Esophagus (tissue), 2 donors: ENCODE measurements around the gene FGF1. TPM values are rescaled to one million over a fixed set of nuclear protein-coding genes. Genes with fewer than 3 reads are reported as not detected.

Source experiments
- H3K27ac ChIP-seq, 2 donors: one replicate each; pipeline ENCODE4 v1.5.1; 2013; ENCODE audit warnings: low read depth in 2 of 2, mild to moderate bottlenecking in 2 of 2, inconsistent platforms in 1 of 2, low read length in 1 of 2, moderate library complexity in 1 of 2
- H3K27me3 ChIP-seq, 2 donors: one replicate each; pipeline ENCODE4 v1.6.1; 2013; ENCODE audit warnings: low read length in 2 of 2, control low read depth in 1 of 2, mild to moderate bottlenecking in 1 of 2; ENCODE audit not compliant: insufficient read depth in 2 of 2, control insufficient read depth in 1 of 2
- H3K36me3 ChIP-seq, 2 donors: one replicate each; pipeline ENCODE4 v1.6.1; 2013; ENCODE audit warnings: low read length in 1 of 2; ENCODE audit not compliant: control insufficient read depth in 2 of 2, insufficient read depth in 2 of 2
- H3K4me1 ChIP-seq, 2 donors: one replicate each; pipeline ENCODE4 v1.6.1; 2013; ENCODE audit warnings: low read length in 1 of 2; ENCODE audit not compliant: control insufficient read depth in 2 of 2, insufficient read depth in 2 of 2
- H3K4me3 ChIP-seq, 2 donors: one replicate each; pipeline ENCODE4 v1.5.1; 2013; ENCODE audit warnings: low read length in 2 of 2, mild to moderate bottlenecking in 2 of 2, low read depth in 1 of 2, moderate library complexity in 1 of 2
- H3K9me3 ChIP-seq, 2 donors: one replicate each; pipeline ENCODE4 v1.6.1; 2013; ENCODE audit warnings: mild to moderate bottlenecking in 2 of 2, low read depth in 1 of 2, low read length in 1 of 2, moderate library complexity in 1 of 2; ENCODE audit not compliant: control insufficient read depth in 2 of 2, insufficient read depth in 1 of 2
- WGBS, 2 donors: extraction: QIAGEN DNeasy Blood & Tissue Kit; methylation state at CpG; one replicate each; pipeline ENCODE4 v1.1.7; 2013; 5-methylcytosine and 5-hydroxymethylcytosine counted together
- polyA plus RNA-seq, 2 donors: library from polyadenylated mRNA; stranded (reverse); fragments of 200-250 nt; gene quantifications; one replicate each; pipeline ENCODE4 v1.2.3, GENCODE V29; 2013
- donor health status: healthy with polysubstance abuse.
- donor health status: Bipolar disorder and iron deficiency.

Gene FGF1
- polyA plus RNA-seq, 2 donors = 0.56 to 0.57 TPM

DNA sequence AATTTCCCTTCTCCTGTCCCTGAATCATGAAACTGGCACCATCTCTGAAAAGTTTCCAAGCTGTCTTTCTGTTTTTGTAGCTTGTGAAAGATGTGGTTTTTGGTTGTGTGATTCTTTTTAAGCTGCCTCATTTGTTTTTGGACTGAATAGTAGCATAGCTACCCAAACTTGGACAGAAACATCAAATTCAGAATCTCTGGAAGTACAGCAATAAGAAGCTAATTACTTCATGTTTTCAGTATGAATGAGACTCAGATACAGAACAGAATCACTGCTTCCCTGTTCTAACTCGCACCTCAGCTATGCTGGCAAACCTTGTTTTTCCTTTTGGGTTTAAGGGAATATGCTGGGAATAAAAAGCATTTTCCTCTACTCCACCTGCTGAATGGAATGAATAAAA lies 101.0 kb downstream of the FGF1 start:
- Histone ChIP-seq H3K9me3 (no peaks in the 10 kb centered on the region), H3K27ac (no peak overlapping the region), H3K4me1 (no peaks in the 10 kb centered on the region), H3K27me3 (no peaks in the 10 kb centered on the region), H3K4me3 (no peak overlapping the region), H3K36me3 (no peaks in the 10 kb centered on the region)
- WGBS, 2 donors = 30 to 34% methylated on average over 1 of the region's 1 CpG

DNA sequence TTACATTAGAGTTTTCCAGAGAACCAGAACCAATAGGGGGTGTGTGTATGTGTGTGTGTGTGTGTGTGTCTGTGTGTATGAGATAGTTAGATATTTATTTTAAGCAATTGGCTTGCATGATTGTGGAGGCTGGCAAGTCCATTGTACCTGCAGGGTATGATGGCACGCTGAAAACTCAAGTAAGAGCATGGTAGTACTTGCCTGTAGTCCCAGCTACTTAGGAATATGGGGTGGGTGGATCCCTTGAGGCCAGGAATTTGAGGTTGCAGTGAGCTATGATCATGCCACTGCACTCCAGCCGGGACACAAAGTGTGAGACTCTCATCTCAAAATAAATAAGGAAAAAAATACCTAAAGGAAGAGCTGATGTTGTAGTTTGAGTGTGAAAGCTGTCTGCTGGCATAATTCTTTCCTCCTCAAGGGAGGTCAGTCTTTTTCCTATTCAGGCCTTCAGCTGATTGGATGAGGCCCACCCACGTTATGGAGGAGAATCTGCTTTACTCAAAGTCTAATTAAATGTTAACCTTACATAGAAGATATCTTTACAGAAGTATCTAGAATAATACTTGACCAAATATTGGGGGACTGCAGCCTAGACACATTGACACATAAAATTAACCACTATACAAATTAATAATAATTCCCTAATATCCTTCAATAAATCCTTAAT lies 107.6 kb downstream of the FGF1 start:
- H3K9me3 ChIP-seq = no peaks in the 10 kb centered on the region
- WGBS, 2 donors = 47 to 71% methylated on average over 3 of the region's 3 CpGs
- H3K27ac ChIP-seq = no peak overlapping the region
- H3K4me1 ChIP-seq = no peaks in the 10 kb centered on the region
- H3K36me3 ChIP-seq = no peaks in the 10 kb centered on the region
- no peak overlapping the region for H3K4me3 ChIP-seq
- no peaks in the 10 kb centered on the region for H3K27me3 ChIP-seq

DNA sequence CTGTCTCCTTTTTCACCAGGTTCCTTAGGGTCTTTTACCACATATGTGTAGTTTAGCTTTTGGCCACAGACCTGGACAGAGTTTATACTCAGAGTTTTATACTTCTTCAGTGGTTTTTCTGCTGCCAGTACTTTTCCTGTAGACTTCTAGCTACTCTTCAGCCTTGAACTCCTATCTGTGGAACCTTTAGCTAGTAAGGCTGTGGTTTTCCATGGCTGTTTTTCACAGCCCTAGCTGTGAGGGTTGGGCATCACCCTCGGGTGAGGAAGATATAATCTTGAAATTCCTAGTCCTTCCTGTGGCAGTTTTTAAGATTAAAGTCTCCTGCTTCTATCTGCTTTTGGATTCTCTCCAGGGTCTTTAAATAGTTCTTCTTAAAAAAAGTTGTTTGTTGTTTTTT lies 109.1 kb downstream of the FGF1 start:
- WGBS, 2 donors = 37 to 39% methylated on average over 1 of the region's 1 CpG

DNA sequence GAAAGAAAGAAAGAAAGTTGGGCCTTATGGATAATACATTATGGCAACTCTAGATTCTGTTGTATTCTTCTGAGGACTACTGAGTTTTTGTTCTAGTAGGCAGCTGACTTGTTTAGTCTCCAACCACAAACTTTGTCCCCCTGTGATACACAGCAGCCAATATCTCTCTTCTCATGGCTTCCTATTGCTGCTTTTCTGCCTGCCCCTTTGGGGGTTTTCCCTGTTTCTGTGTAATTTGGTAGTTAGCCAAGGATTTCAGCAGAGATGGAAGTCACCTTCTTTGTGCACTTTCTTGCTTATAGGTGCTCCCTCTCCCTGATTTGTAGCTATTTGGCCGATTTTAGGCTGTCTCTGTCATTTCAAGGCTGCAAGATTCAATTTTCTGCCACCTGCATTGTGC lies 109.6 kb downstream of the FGF1 start:
- Histone ChIP-seq H3K27me3 (no peaks in the 10 kb centered on the region), H3K4me1 (no peaks in the 10 kb centered on the region), H3K27ac (no peak overlapping the region), H3K9me3 (no peaks in the 10 kb centered on the region), H3K36me3 (no peaks in the 10 kb centered on the region), H3K4me3 (no peak overlapping the region)
- WGBS, 2 donors = 50 to 76% methylated on average over 1 of the region's 1 CpG

More for the DNA sequence above, 109.1 kb downstream of the FGF1 start:
- Histone ChIP-seq H3K9me3 (no peaks in the 10 kb centered on the region), H3K4me1 (no peaks in the 10 kb centered on the region), H3K36me3 (no peaks in the 10 kb centered on the region), H3K4me3 (no peak overlapping the region), H3K27ac (no peak overlapping the region), H3K27me3 (no peaks in the 10 kb centered on the region)

DNA sequence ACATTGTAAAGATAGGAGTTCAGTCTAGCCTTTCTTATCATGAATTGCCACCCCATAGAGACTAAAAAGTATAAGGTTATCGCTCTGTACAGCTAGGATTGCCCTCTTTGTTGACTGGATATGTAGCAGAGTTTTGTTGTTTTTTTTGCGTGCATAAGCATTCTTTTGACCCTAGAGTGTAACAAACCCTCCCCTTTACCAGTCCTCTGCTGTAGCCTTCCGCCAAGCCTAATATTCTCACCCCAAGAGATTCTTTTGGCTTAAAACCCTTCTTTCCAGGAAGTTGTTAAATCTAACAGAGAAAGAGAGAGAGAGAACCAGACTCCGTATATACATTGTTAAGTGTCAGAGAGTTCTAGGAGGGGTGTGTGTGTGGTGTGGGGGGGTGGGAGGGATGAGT lies 113.9 kb downstream of the FGF1 start:
- H3K36me3 ChIP-seq = no peaks in the 10 kb centered on the region
- H3K4me3 ChIP-seq = no peak overlapping the region
- no peak overlapping the region for H3K27ac ChIP-seq
- H3K27me3 ChIP-seq = no peaks in the 10 kb centered on the region
- H3K9me3 ChIP-seq = no peaks in the 10 kb centered on the region
- H3K4me1 ChIP-seq = no peaks in the 10 kb centered on the region
- 77 to 89% methylated on average over 4 of the region's 4 CpGs for WGBS, 2 donors

DNA sequence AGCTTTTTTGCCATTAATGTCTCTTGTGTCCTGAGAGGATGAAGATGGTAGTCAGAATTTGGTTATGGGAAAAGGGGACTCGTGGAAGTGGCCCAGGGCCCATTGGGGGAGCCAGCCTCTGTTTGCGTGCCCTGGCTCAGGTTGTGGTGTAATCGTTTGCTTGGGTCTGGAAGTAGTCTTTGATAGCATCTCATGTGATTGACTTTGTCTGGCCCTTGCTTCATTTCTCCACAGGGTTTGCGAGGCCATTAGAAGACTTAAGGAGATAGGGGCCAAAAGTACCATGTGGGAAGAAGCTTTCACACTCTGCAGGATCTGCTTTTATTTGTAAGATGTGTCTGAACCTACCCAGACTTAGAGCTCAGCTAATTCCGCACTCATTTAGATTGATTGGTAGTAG lies 114.5 kb downstream of the FGF1 start:
- no peaks in the 10 kb centered on the region for H3K27me3 ChIP-seq
- WGBS, 2 donors = 85 to 86% methylated on average over 5 of the region's 5 CpGs
- H3K27ac ChIP-seq = no peak overlapping the region
- H3K36me3 ChIP-seq = no peaks in the 10 kb centered on the region
- no peaks in the 10 kb centered on the region for H3K9me3 ChIP-seq
- no peaks in the 10 kb centered on the region for H3K4me1 ChIP-seq
- no peak overlapping the region for H3K4me3 ChIP-seq

DNA sequence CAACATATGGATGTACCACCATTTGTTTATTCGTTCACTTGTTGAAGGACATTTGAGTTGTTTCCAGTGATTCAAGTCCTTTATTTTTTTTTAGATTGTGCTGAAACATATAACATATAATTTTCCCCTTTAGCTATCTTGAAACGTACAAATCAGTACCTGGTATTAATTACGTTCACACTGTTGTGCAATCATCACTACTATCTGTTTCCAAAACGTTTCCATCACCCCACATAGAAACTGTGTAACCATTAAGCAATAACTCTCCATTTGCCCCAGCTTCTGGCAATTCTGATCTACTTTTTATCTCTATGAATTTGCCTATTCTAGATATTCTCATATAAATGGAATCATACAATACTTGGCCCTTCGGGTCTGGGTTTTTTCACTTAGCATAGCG lies 116.0 kb downstream of the FGF1 start:
- 73 to 79% methylated on average over 6 of the region's 6 CpGs for WGBS, 2 donors
- Histone ChIP-seq H3K4me1 (no peaks in the 10 kb centered on the region), H3K27me3 (no peaks in the 10 kb centered on the region), H3K4me3 (no peak overlapping the region), H3K9me3 (no peaks in the 10 kb centered on the region), H3K27ac (no peak overlapping the region), H3K36me3 (no peaks in the 10 kb centered on the region)

DNA sequence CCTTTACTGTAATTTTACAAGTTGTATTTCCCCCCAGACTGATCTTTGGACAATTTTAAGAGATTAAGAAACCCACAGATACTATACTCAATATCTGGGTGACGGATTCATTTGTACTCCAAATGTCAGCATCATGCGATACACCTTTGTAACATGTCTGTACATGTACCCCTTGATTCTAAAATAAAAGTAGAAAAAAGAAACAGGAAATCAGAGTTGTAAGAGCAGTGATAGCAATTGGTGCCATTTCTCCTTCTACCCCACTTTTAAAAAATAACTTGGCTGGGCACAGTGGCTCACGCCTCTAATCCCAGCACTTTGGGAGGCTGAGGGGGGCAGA lies 116.9 kb downstream of the FGF1 start:
- no peaks in the 10 kb centered on the region for H3K9me3 ChIP-seq
- H3K4me1 ChIP-seq = no peaks in the 10 kb centered on the region
- no peaks in the 10 kb centered on the region for H3K36me3 ChIP-seq
- H3K27ac ChIP-seq = no peak overlapping the region
- H3K4me3 ChIP-seq = no peak overlapping the region
- no peaks in the 10 kb centered on the region for H3K27me3 ChIP-seq
- 56 to 69% methylated on average over 3 of the region's 3 CpGs for WGBS, 2 donors

DNA sequence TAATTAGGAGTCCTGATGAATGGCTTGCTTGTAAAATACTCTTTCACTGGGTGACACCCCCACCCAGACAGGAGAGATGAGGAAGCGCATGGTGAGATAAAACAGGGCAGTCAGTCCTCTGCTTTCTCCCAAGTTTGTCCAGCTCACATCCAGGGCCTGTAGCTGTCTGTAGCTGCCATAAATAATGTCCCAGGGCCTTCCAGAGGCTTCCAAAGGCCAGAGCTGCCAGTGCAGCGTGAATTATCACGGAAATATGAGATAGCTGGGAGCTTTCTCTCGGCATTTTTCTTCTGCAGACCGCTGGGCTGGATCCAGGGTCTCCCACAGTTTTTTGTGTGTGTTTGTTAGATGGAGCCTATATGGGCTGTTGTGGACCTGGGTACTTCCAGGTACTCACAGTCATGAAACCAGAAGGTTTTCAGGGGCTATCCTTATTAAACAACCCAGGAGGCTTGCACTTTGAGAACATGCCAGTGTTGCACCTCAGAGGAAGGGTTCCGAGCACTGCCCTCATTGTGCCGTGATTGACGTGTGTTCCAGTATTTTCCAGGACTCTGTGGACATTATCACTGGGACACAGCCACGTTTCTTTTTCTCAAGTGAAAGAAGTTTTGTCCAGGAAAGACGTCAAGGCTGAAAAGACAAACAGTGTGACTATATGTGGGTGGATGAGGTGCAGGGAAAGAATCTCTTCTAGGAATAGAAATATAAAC lies 117.5 kb downstream of the FGF1 start:
- no peaks in the 10 kb centered on the region for H3K4me1 ChIP-seq
- no peaks in the 10 kb centered on the region for H3K27me3 ChIP-seq
- 57 to 60% methylated on average over 10 of the region's 10 CpGs for WGBS, 2 donors
- H3K4me3 ChIP-seq = no peak overlapping the region
- H3K27ac ChIP-seq = peak overlapping the region in 1 of 2 donors; percentile 52
- no peaks in the 10 kb centered on the region for H3K36me3 ChIP-seq
- no peaks in the 10 kb centered on the region for H3K9me3 ChIP-seq

DNA sequence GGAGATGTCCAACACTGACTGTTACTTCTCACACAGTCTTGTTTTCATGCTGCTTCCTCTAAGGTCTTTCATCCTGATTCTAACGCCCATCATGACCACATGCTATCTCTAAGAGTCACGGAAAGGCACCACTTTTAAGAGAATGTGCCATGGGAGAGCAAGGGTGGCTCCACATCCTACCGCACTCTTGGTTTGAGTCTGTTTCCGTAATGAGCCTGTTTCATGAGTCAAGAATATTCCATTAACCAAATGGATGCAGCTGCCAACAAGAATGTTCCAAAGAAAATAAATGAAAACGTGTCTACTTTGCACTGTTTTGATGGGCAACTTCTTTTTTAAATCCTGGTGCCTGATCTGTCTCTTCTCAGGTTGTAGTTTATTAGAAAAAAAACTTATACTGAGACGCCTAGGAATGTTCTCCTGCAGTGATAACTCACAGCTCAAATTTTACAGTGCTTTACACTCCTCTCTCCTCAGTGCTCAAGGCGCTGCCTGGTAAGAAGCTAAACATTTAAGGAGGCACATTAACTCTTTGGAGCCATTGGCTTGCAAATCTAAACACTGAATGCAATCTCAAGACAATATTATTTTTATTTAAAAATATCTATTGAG lies 124.3 kb downstream of the FGF1 start:
- 80 to 83% methylated on average over 7 of the region's 7 CpGs for WGBS, 2 donors
- Histone ChIP-seq H3K4me3 (no peak overlapping the region), H3K36me3 (no peaks in the 10 kb centered on the region), H3K27me3 (no peaks in the 10 kb centered on the region), H3K4me1 (no peaks in the 10 kb centered on the region), H3K27ac (no peak overlapping the region), H3K9me3 (no peaks in the 10 kb centered on the region)
